ENCODE results near the gene POU6F2.

DNA sequence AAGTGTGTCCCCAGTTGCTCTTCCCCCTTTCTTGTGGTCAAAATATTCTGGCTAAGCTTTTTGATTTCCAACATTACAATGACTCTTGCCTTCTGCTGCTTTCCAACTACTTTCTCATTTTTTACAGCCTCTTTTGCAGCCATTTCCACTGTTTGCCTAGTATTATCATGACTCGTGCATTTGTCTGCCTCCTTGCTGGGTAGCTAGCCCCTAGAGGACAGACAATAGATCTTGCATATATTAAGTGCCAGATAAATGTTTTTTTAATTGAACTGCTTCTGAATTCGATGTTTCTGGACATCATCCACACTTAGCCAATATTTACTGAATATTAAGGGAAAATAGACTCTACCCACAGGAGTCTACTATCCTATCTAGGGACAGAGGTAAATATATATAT is 124.5 kb downstream of the POU6F2 start:
- TF ChIP-seq EZH2 (IDR thresholded peaks at IDR 0.05; ENCODE audit: insufficient read depth, poor library complexity, severe bottlenecking) (no peak), EZH2phosphoT487 (IDR thresholded peaks at IDR 0.05; ENCODE audit: insufficient read depth, low read depth) (no peak)
